ENCODE measurements around the gene FAM181A.

The FAM181A gene

DNA sequence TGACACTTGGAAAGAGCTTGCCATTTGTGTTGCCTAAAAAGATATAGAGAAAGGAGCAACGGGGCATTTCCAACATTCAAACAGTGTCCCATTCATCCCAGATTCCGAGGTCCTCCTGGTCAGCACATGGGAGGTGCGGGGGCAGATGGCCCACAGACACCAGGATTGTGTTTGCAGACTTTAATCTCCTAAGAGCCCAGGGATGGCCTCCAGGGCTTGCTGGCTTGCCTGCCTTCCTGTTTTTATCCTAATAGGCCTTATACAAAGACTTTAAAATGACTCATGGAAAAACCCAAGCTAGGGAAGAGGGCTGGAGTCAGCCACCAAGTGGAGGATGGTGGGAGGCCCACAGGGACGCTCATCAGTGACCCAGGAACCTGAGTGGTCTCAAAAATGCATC is 21.5 kb upstream of the FAM181A start:
- DNase-seq, result no peak

DNA sequence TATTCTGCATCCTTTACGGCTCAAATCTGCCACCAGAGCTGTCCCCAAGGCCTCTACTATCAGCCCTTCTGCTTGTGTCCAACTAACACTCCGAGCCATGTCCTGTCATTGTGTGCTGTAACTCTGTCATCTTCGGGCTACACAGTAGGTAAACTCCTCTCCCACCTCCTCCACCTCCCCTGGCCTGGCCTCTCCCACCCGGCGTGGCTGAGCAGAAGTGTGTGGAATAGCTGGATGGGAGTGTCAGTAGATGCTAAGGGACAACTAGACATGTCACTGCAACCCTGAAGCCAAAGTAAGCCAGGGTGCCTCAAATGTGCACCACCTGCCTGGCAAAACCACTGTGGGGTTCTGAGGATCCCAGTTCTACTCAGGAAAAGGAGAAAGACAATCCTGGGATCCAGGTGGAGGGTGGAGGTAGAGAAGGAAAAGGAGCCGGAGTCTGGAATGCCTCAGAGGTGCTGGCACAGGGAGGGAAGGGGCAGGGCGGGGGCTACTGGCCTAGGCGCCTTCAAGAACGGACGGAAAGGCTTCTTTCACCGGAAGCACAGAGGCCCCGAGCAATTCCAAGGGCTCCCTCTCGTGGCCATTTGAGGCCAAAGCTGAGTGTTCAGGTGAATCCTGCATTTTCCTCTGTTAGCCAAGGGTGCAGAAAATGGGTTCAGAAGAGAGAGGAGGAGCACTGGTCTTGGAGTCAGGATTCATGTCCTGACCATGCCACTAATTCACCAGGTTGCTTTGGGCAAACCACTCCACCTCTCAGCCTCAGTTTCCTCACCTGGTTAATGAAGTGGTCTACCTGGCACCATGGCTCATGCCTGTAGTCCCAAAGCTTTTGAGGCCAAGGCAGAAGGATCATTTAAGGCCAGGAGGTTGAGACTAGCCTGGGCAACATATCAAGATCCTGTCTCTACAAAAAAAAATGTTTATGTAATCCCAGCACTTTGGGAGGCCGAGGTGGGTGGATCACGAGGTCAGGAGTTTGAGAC is 20.5 kb upstream of the FAM181A start:
- peak; percentile 48 to 63 for DNase-seq

DNA sequence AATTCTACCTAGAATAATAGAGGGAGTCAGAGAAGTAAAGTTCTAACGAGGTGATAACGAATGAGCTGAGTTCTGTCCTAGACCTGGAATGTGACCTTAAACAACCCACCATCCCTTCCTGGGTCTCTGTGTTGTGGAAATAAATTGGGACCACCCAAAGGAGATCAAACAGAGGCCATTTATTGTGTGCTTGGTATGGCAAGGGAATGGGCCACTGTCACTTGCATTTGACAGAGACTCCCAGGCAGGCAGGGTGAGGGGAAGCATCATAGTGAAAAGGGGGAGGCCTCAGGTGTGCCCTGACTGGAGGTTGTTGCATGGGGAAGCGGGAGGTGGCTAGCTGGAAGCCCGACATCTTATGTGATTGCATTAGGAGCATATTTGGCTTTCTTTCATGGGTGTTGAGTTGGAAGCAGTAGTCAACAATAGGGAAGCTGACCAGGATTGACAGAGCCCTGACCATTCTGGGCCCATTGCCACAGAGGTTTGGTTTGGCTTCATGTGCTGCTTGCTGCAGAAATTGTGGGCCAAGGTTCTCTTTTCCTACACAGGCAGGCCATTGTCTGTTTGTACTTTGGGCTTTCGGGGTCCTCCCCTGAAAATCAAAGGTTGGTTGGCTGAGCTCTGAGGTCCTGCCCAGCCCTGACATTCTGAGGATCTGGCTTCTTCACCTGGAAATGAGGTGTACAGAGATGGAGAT is 17.6 kb upstream of the FAM181A start:
- no peak for DNase-seq

DNA sequence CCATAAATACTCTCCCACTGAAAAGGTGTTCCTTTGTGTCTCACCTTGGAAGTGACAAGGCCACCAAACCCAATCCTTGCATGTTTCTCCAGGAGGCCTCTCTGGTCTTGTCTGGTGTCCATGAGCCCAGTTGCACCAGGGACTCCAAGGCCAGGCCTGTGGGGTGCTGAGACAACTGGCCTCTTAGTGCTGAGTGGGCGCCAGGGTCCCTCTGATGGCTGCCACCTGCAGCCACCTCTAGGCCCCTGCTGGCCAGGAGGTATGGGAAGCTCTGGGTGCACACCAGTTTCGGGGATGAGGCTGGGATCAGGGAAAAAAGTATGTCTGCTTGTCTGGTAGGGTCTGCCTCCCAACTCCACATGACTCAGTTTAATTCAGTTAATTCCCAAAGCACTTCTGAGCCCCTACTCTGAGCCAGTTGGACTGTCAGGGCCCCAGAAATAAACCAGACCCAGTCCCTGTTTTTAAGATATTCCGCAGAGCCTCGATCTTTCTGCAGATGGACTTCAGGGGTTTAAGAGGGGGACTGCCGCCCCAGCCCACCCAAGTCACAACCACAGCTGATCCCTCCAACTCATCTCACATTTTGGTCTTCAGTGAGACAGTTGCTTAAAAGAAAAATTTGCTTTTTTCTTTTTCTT is 15.0 kb upstream of the FAM181A start:
- no peak for DNase-seq

DNA sequence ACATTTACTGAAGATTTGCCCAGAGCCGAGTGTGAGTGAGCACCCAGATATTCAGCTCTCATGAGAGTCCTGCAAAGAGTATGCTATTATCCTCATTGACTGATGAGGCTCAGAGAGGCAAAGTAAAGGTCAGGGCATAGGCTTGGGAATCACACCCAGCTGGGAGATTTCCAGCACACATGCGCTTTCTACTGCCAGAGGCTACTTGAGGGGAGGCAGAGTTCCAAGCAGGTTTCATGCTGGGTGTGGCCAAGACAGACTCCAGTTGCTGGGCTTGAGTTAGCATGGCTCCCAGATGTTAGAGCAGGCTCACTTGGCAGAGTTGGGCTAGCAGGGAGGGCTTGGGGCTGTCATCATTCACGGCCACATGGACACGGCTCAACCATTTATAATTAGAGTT is 14.4 kb upstream of the FAM181A start:
- DNase-seq, result no peak

DNA sequence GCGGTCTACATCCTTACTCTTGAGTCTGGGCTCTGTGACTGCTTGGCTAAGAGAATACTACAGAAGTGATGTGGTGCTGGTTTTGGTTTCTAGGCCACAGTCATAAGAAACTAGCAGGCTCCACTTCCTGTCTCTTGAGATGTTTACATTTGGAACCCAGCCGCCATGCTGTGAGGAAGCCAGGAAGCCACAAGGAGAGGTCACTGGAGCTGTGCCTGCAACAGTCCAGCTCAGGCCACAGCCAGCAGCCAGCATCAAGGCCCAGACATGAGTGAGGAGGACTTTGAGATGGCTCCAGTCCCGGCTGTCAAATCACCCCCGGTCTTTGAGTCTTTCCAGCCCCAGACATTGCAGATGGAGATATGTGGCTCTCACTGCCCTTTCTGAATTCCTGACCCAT is 12.9 kb upstream of the FAM181A start:
- no peak for DNase-seq

DNA sequence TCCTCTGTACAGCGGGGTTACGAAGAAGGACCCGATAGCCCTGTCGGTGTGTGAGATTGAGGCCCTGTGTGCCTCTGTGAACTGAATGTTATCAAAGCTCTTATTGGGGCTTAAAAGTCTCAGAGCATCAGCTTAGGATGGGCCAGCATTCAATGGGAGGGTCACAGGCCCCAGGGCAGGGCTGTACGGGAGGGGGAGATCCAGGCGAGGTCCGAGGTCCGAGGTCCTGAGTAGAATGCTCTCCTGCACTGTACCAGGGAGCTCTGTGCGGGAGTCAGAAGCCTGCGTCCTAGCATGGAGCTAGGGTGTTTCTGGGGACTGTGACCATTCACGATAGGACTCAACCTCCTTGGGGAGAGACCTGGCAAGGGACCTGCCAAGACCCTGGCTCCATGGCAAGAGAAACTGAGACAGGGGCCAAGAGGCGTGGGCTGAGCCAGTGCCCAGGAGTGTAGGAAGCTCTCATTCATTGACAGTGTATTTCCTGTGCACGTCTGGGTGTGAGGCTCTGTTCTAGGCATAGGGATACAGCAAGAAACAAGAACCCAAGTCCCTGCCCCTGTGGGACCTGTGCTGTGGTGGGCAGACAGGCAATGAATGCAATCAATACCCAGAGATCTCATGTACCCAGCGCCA is 12.0 kb upstream of the FAM181A start:
- no peak for DNase-seq

DNA sequence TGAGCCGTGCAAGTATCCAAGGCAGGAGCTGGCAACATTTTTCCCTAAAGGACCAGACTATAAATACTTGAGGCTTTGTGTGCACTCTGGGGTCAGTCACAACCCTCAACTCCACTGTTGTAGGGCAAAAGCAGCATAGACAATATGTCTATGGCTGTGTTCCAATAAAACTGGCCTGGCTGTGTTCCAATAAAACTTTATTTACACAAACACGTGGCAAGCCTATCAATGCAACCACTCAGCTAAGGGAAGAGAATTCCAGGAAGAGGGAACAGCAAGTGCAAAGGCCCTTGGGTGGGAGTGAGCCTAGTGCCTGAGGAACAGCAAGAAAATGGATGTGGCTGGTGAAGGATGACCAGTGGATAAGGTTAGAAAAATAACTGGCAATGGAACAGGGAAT is 11.3 kb upstream of the FAM181A start:
- no peak for DNase-seq

DNA sequence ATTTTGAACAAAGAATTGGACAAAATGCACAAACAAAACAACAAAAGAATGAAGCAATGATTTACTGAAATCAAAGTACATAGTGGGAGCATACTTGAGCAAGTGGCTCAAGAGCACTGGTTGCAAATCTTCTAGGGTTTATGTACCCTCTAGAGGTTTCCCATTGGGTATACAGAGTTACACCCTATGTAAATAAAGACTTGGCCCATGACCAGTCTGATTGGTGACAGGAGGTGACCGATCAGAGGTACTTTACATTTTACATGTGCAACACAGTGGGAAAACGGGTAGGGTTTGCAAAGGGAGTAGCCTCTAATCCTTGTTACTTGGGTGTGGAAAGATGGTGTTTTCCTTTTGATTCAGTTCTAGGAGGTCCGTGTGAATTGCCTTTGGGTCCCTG is 10.6 kb upstream of the FAM181A start:
- DNase-seq, result no peak

DNA sequence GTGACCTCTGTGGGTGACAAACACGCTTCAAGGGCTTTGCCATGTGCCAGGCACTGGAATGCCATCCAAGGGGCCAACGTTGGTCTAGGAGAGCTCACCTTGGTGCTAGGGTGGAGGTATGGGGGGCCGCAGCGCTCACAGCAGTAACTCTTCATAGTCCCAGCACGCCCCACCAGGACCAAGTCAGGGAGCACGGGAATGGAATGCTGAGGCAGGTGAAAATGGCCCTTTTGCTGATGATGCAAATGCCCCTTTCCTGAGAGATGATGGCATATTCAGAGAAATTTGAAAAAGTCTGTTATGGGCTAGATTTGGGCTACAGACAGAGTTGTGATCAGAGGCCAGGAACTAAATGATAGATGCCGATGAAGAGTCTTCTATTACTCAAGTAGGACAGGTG is 10.0 kb upstream of the FAM181A start:
- no peak for DNase-seq

DNA sequence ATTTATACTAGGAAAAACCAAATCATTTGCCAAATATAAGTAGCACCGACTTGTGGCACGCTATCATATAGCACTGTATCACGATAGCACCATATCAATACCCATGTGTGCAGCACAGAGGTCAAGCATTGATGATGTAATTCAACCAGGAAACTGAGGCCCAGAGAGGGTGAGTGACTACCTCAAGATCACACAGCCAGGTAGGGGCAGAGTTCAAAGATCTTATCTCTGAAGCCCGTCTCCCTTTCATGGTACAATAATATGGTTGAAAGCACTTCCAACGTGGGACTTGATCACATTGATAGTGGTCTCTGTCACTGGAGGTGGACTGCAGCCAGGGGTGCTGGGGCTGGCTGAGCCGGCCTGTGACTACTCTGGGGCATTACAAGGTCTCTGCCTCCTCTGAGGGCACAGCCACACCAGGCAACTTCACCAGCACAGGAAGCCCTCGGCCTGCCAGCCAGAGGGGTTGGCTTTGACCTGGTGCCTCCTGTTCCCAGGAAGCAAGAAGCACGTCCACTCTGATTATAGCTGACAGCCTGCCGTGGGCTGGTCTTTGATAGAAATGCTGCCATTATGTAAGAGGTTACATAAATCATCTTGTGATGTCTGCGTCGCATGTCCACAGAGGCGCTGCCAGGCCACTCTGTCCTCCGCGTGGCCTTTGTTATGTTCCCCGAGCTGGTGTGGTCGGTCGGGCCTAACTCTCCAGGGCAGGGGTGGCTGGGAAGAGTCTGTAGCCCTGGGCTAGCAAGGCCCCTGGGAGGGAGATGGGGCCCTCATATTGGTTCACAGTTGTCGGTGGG is 5.9 kb upstream of the FAM181A start:
- no peak for DNase-seq

DNA sequence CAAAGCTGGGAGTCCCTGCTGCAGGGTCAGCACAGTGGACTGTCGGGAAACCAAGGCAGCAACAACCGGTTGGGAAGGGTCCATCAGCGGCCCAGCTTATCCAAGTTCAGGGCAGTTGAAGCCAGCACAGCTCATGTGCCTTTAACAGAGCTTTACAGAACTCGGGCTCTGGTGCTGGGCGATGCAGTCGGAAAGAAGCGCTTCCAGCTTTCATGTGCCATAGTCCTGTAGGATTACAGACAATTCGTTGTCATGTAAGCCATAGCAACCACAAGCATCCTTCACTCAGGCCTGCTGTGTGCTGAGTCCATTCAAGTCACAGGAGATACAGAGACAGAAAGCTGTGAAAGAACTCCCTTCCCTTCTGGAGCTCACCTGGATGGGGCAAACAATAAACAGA is 3.5 kb upstream of the FAM181A start:
- no peak for DNase-seq

DNA sequence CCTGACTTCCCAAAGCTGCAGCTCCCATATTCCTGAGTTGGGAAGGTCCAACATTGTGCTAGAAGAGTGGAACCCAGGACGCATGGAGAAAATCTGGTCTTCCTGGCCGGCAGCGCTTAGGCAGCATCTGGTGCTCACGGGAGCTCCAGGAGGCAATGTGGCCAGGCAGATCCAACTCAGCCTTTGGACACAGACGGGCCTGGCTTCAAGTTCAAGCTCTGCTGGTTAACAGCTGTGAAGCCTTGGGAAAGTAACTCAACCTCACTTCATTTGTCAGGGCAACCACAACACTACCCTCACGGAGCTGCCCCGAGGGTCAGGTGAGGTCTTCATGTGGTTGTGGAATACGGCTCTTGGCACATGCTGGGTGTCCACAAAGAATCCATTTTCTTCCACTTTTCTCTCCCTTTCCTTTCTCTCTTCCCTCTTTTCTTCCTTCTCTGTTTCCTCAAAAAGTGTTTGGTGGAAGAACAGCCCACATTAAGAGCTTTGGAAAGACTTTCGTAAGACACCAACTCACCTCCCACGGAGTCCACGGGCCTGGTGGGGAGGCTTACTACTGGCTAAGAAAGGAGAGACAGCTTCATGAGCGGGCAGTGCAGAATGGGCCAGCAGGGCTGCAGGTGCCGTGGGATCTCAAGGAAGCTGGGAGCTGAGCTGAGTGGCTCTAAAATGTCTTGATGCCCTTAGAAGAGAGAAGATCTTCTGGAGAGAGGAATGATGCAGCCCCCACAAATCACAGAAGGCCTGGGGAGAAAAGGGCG is 2.4 kb upstream of the FAM181A start:
- peak in 1 of 2 donors; percentile 41 for DNase-seq

DNA sequence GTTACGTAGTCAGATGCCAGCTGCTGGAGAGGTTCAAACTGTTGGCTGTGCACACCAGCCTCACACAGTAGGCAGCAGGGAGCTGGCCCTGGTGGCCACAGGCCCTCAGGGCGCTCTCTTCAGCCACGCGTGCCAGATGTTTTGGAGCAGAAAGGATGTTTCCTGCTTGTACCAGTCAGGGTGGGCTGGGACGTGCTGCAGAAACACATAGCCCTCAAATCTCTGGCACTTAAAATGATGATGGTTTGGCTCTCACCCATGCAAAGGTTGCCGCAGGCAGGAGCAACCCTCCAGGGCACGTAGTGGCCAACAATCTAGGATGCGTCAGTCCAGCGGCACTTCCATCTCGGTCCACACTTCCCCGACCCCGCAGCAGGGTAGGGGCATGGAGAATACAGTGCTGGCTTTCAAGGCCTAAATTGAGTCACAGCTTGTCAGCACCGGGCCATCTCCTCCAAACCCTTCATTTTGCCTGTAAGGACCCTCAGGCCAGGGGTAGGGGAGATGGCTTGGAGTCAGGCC is 1.7 kb upstream of the FAM181A start:
- no peak for DNase-seq

DNA sequence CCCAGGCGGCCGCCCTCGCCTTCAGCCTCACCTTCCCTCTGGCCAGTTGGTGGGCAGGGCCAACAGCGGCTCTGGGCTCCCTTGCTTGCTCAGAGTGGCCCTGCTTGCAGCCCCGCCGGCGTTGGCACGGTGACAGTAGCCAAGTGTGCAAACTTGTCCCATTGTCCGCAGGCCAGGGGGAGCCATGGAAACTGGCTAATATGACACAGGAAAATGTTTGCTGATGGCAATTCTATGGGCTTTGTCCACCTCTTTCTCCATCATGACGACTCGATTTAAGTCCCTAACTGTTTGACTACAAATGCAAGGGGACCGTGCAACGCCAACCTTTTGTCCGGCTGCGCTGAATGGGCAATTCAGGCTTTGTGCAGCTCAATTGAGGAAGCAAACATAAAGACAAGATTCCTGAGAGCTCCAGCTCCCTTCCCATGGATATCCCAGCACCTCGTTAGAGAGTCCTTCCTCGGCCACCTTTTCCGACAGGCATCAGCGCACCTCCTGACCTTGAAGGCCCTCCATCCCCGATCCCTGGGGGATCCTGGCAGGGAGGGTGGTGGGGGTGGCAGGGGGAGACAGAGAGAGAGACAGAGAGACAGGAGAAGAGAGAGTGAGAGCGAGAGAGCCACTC is 785 bp upstream of the FAM181A start:
- no peak for DNase-seq

DNA sequence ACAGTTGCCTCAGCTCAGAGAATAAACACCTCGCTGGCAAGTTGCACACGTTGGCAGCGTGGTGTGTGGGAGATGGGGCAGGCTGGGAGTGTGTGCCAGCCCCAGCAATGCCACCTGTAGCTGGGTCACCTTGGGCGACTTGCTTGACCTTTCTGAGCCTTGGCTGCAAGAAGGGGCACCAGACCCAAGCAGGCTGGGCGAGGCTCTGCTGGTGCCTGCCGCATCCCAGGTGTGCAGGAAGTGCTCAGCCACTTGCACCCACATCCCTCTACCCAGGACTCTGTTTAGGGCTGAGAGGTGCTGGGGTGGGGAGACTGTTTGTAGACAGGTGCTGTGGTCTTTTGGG is 629 bp downstream of the FAM181A start:
- DNase-seq, result no peak

DNA sequence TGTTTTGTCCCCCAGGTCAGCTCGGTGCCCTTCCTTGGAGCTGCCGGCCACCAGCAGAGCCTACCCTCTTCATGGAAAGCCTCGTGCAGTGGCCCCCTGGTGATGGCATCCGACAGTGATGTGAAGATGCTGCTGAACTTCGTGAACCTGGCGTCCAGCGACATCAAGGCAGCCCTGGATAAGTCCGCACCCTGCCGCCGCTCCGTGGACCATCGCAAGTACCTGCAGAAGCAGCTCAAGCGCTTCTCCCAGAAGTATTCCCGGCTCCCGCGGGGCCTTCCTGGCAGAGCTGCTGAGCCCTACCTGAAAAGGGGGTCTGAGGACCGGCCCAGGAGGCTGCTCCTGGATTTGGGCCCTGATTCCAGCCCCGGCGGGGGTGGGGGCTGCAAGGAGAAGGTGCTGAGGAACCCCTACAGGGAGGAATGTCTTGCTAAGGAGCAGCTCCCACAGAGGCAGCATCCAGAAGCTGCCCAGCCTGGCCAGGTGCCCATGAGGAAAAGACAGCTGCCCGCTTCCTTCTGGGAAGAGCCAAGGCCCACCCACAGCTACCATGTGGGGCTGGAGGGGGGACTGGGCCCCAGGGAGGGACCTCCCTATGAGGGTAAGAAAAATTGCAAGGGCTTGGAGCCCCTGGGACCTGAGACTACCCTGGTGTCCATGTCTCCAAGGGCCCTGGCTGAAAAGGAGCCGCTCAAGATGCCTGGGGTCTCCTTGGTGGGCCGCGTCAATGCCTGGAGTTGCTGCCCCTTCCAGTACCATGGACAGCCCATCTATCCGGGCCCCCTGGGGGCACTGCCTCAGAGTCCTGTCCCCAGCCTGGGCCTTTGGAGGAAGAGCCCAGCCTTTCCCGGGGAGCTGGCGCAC is 1.3 kb downstream of the FAM181A start:
- DNase-seq, result no peak

DNA sequence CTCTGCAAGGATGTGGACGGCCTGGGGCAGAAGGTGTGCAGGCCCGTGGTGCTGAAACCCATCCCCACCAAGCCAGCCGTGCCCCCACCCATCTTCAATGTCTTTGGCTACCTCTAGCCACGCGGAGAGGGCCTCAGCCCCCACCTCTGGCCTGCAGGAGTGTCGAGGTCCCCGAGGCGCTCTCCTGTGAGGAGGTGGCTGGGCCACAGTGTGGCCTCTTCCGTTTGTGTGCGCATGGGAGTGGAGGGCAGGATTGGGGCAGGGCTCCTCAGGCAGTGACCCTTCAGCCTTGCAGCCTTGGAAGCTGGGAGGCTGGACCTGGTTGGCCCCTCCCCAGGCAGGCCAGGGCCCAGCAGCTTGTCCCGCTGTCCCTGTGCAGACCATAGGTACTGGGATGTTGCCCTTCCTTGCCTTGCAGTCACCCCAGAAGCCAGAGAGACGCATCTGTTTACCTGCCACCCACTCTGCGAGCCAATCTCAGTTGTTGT is 1.9 kb downstream of the FAM181A start:
- DNase-seq, result no peak

DNA sequence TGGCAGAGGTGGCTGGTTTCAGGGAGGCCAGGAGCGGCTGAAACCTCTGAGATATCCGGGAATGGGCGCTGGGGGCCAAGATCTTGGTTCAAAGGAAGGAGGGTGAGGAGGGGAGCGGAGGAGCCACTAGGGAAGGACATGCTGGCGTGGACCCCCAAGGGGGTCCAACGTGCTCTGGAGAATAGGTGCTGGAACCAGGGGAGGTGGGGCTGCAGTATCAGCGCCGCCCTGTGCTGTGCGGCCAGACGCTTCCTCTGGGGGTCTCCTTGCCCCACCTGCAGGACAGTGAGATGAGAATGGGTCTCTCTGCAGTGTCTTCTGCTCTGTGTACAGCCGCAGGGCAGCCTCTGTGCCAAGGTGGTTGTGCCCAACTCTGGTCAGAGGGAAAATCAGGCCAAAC is 2.5 kb downstream of the FAM181A start:
- no peak for DNase-seq
